GM23338 (cell line): Measurements from ENCODE around the gene NUCKS1. TPM values are rescaled to one million over a fixed set of nuclear protein-coding genes. Genes with fewer than 3 reads are reported as not detected.

Source experiments
- CREB1 ChIP-seq: fragments of 250-450 bp; sonication (Bioruptor Pico); IDR thresholded peaks from 2 replicates; pipeline ENCODE4 v1.5.0; 2020; ENCODE audit warnings: low read depth, mild to moderate bottlenecking, moderate library complexity
- CTCF ChIP-seq, 2 experiments: fragments of 200-600 bp in 1 of 2; sonication (generic) in 1 of 2; conservative IDR thresholded peaks; 2 replicates each; pipeline versions ENCODE4 v1.5.1 to v1.6.1; 2016 to 2017; ENCODE audit warnings: antibody characterized with exemption in 2 of 2, low read depth in 2 of 2, mild to moderate bottlenecking in 2 of 2, moderate library complexity in 1 of 2
- ETS1 ChIP-seq: IDR thresholded peaks from 2 replicates; pipeline ENCODE4 v1.6.1; 2016; ENCODE audit warnings: antibody characterized with exemption
- EZH2 ChIP-seq: fragments of 200-600 bp; sonication (generic); IDR thresholded peaks from one replicate; pipeline ENCODE4 v1.8.0; 2017; ENCODE audit warnings: antibody characterized with exemption, mild to moderate bottlenecking, low read depth; ENCODE audit not compliant: unreplicated experiment
- EZH2phosphoT487 ChIP-seq: fragments of 200-600 bp; sonication (generic); IDR thresholded peaks from one replicate; pipeline ENCODE4 v1.8.1; 2018; ENCODE audit warnings: antibody characterized with exemption; ENCODE audit not compliant: unreplicated experiment
- JUNB ChIP-seq: IDR thresholded peaks from one replicate; pipeline ENCODE4 v1.6.1; 2016; ENCODE audit warnings: antibody characterized with exemption; ENCODE audit not compliant: unreplicated experiment
- NANOG ChIP-seq: IDR thresholded peaks from 2 replicates; pipeline ENCODE4 v1.6.1; 2016; ENCODE audit warnings: antibody characterized with exemption, borderline replicate concordance
- POLR2AphosphoS5 ChIP-seq: IDR thresholded peaks from 2 replicates; pipeline ENCODE4 v1.6.1; 2016; ENCODE audit warnings: antibody characterized with exemption, low read depth
- STAT1 ChIP-seq: IDR thresholded peaks from one replicate; pipeline ENCODE4 v1.6.1; 2016; ENCODE audit warnings: antibody characterized with exemption; ENCODE audit not compliant: unreplicated experiment
- ZNF462 ChIP-seq: fragments of 250-450 bp; sonication (Bioruptor Pico); IDR thresholded peaks from 2 replicates; pipeline ENCODE4 v1.5.0; 2020; ENCODE audit warnings: mild to moderate bottlenecking, moderate library complexity
- polyA plus RNA-seq: library from polyadenylated mRNA; unstranded; fragments of >200 nt; fragmentation: Nextera tagmentation; extraction: Ambion mirVana; gene quantifications from 2 replicates; pipeline ENCODE4 v1.2.1, GENCODE V29; 2016
- total RNA-seq: library from RNA; depleted of rRNA; stranded (reverse); fragments of >200 nt; shearing (Covaris generic); gene quantifications from 2 replicates; pipeline ENCODE4 v1.2.3, GENCODE V29; 2014

The NUCKS1 gene
- total and polyA plus RNA-seq, 2 experiments from 2014 or later = 255 to 307 TPM

- no peak for TF ChIP-seq ZNF462 (CRISPR knock-in tag)
- no peak for TF ChIP-seq EZH2phosphoT487
- no peak for TF ChIP-seq CREB1
- no peak for TF ChIP-seq NANOG
- no peak for TF ChIP-seq STAT1
- no peak for TF ChIP-seq ETS1
- TF ChIP-seq CTCF (conservative IDR thresholded peaks at IDR 0.05; ENCODE audit: low read depth in 2 of 2) = no peak
- no peak for TF ChIP-seq EZH2
- TF ChIP-seq POLR2AphosphoS5 = no peak
- no peak for TF ChIP-seq JUNB
Observed at GRCh38 chr1:205687242-205687641, 62.7 kb downstream of the NUCKS1 start (continued).
